Stimulated activated CD8-positive, alpha-beta memory T cell treated with anti-CD3 and anti-CD28 coated beads, Interleukin-7, amount 100 ng/mL, for 1 hour (primary cell): Measurements from ENCODE around the gene CUBN.

ENCODE experiments used
- DNase-seq, 2 donors: peaks; one replicate each; pipeline ENCODE4 v3.0.0-alpha.2; 2020; ENCODE audit warnings: low read depth in 2 of 2

Gene CUBN

DNA sequence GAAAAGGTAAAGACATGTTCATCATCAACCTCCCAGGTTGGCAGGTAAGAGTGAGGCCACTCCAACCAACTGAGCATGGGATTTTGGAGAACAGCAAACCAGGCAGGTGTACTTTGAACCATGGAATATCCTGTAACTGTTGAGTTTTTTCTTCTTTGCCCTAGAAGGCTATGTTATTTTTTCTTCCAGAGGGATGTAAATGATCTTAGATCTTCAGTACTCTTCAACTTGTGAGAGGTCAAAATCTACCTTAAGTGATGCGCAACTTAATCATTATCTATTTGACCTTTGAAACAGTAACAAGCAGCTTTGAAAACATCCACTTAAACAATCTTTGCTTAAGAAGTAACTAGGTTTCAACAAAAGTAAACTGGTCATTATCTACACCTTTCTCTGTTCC is at the start of gene CUBN:
TSS of gene CUBN (minus strand) at position 71 of the 400 bp plus-strand sequence. CDS start at position 25, 46 bp downstream.
- no peak for DNase-seq

DNA sequence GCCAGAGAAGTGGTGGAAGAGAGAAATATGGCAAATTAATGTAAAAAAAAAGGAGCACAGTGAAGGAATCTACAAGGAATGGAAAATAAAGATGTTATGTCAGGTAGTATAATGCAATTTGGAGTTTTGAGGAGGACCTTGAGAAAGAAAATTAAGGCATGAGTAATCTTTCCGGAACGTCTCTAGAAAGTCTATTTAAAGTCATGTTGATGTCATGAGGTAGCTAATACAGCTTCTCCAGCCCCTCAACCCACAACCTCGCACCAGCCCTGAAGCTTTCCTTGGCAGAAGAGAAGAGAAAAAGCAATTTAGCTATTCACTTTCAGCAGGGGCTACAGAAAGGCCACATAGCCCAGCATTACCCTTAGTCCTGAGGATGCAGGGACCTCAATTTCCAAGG is 49.4 kb upstream of the CUBN start:
- no peak for DNase-seq

DNA sequence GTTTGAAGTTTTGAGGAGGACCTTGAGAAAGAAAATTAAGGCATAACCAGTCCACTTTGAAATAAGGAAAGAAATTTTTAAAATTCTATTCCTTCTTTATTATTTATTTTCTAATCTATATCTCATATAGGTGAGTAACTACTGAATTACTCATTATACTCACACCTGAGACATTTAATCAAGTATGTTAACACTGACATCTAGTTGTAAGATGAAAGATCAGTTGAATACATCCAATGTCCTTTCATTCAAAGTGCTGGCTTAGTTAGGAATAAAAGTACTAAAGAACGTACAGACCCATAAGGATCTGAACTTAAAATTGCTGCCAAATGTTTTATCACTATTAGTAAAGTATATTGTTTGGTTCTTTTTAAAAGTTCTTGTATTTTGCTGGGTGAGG is 48.4 kb upstream of the CUBN start:
- no peak for DNase-seq

DNA sequence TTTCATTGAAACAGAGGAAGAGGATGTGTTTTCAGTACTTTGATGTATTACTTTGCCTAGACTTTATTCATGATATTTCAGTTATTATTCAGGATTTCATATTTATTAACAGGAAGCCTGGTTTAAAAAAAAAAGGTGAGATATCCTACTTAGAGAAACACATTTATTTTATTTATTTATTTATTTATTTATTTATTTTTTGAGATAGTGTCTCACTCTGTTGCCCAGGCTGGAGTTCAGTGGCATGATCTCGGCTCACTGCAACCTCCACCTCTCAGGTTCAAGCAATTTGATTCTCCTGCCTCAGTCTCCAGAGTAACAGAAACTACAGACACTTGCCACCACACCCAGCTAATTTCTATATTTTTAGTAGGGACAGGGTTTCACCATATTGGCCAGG is 47.4 kb upstream of the CUBN start:
- DNase-seq = no peak

DNA sequence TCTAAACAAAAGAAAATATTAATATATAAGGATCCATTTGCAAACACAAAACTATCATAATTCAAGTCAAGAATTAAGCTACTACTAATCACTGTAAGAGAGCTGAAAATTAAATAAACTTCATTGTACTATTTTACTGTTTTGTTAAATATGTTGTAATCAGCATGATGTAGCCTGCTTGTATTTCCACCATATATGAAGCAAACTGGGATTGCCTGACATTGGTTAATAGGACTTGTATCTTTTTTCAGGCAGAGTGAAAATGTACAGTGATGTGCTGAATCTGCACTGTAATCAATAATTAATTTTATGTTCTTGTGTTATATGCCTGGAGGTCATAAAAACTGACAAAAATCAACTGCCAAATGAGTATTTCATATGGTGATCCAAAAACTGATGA is 46.5 kb upstream of the CUBN start:
- no peak for DNase-seq

DNA sequence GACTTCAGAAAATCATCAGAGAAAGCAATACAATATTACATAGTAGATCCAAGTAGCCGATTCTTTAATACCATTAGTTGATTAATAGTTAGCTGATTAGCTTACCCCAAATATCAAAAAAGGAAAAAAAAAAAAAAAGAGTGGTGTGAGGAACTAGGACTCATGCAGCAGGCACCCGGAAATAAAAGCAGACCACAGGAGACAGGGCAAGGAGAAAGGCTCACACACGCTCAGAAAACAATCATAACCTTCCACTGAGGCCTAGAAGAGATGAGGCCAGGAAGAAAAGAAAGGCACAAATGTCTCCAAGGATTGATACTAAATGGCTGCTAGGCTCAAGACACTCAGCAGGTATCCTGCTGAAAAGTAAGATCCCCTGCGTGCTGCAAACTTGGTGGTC is 45.9 kb upstream of the CUBN start:
- DNase-seq = no peak

DNA sequence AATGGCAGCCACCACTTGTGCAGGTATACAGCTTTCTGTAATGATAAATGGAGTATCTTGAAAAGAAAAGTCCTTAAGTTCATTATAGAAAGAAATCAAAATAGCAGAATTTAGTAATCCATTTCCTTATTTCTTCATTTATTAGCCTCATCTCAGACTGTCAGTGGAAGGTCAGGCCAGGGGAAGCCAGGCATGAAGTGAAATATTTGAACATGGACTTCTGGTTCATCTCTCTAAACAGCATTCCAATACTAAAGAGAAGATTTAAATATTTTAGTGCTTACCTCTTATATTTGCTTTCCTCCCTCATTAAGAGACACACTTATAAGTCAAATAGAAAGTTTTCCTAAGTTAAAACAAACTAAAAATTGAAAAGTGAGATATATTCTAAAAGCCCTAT is 45.0 kb upstream of the CUBN start:
- no peak for DNase-seq

DNA sequence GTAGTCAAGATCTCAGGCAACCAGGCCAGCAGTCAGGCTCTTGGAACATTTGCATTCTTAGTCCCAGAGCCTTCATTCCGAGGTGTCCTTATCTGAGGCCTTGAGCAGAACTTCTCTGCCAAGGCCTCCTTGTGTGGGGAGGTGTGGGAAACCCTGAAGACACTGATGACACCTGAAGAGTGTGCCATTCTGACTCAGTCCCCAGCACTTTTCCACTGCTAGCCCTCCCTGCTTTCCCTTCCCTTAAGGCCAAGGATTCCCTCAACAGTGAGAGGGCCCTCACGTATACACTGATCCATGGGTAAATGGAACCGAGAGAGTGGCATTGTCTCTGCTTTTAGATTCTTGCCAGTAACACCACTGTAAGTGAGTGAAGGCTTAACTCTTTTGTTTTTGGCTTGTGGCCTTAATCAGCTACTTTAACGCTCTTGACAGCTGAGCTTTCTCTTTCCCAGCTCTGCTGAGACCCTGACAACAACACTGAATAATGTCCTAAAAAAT is 41.6 kb upstream of the CUBN start:
- DNase-seq = no peak

DNA sequence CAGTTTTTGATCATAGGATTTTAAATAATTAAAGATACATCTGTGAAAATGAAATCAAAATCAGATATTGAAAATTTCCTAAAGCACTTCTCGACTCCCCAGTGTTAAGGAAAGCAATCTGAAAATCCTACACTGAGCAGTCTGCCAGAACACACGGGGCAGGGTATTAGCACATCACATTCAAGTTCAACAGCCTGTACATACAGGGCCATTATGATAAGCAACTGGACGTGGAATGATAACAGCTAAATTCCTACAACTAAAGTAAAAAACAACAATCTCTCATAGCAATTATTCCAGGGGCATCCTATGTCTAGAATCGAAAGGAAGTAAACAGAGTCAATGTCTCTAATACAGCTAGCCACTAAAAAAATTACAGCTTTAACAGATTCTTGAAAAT is 40.2 kb upstream of the CUBN start:
- DNase-seq = no peak

DNA sequence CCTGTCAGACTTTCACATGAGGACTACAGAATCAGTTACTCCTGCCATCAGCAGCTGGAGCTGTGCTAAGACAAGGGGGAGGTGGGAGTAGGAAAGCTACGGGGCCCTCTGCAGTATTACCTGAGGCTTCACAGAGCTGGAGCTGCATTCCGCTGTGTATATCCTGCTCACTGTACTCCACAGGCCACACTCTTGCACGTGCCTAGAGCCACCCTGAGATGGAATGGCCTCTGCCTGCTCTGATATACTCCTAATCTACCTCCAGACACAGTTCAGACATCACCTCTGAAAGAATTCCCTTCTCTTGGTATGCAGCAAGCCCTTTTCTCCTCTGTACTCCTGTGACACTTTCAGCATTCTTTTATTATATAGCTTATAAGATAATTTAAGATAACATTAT is 37.1 kb upstream of the CUBN start:
- DNase-seq = no peak

DNA sequence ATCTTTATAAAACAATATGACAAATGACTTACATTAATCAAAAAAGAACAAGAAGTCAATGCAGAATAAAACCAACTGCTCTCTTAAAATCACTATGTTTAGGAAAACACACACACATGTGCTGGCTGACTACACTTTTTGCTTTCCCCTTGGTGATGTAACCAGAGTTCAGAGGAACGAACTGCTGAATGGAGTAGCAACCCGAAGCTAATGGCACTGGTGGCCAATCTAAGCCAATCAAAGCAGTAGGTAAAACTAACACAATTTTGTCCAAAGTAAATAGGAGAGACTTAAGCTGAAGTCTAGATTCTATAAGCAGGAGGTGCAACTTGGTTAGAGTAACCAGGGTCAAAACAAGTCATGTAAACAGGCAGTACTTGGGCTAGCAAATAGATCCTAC is 33.2 kb upstream of the CUBN start:
- no peak for DNase-seq

DNA sequence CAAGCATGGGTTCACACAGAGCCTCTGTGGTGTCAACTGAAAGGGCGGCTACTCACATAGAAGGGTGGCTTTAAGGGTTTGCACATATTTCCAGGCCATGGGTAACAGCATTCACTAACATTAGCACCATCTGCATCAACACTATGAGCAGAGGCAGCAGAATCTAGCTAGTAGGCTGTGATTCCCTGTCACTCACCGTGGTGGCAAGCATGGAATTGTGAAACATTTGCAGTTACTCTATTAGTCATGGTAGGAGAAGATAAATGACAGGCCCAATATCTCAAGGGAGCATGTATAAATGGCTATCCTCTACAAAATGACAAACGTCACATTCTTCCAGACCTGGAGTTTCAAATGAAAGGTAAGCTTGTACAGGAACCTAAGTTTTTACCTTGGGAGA is 32.2 kb upstream of the CUBN start:
- no peak for DNase-seq

DNA sequence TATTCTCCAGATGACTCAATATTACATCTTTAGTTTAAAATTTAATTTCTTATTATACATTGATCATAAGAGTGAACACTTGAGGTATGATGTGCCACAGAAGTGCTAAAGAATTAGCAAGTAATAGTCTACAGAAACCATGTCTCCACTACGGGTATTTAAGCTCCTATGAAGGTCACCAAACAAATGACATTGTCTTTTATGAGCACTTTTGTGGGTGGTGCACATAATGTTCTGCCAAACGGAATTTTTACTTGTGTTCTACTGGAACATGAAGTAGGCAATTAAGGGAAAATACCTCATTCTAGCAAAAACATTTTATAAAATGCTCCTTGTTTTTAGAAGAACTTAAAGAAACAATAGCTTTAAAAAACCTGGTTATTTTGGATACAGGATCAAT is 27.4 kb upstream of the CUBN start:
- DNase-seq = no peak

DNA sequence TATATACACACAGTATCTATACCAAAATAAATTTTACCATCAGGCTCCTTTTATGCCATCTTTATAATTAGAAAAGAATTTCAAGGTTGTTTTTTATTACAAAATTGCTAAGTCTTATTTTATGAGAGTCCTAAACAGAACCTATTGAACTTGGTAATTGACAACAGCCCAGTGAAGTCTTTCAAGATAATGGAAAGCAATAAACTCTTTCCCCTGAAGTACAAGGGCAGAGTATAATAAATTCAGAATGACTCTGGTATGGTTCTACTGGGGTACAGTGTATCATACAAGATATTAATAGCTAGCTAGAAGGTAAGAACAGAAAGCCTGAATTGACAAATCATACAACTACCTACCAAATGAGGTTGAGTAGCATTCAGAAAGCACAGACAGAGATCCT is 26.2 kb upstream of the CUBN start:
- DNase-seq = no peak

DNA sequence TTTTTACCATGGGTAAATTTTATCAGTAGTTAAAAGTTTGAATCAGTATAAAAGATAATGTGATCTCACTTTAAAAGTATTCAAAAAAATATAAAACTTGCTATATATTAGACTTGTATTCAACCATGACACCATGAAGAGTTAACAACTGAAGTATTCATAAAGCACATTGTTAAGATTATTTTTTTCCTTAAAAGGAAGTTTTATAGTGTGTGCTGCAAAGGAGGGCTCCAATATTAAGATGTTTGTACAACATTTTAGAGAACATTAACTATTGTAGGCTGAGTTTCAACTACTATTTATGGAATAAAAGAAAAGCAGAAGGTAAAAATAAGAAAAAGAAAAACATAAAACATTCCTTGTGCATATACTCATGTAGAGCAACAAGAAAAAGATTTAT is 24.5 kb upstream of the CUBN start:
- no peak for DNase-seq

DNA sequence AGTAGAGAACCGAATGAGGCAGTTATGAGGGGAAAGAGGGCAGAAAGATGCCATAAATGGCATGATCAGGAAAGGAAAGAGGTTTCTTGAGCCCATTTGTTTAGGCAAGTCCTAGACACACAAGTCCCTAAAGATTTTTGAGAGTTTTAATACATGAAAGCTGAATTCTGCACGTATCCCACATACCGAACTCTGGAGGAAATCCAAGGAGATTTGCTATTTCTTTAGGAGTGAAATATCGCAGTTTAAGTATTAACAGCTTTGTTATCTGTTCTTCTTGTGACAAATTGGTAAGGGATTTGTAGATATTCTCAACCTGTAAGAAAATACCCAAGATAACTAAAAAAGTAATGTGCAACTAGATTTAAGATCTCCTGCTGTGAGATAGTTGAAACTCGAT is 23.7 kb upstream of the CUBN start:
- DNase-seq = no peak

DNA sequence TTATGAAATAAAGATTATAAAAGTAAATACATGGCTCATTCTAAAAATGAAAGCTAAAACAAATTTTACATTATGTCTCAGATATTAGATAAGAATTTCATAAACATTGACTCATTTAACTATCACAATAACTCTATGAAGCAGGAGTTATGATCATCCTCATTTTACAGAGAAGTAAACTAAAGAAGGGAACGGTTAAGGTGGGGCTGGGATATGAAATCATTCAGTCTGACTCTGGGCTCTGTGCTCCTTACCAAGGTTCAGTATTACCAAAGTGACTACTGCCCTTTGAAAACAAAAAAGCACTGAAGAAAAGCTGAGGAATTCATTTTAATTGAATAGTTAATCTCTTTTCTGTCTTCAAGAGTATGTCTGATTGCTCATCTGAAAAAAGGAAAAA is 22.1 kb upstream of the CUBN start:
- no peak for DNase-seq

DNA sequence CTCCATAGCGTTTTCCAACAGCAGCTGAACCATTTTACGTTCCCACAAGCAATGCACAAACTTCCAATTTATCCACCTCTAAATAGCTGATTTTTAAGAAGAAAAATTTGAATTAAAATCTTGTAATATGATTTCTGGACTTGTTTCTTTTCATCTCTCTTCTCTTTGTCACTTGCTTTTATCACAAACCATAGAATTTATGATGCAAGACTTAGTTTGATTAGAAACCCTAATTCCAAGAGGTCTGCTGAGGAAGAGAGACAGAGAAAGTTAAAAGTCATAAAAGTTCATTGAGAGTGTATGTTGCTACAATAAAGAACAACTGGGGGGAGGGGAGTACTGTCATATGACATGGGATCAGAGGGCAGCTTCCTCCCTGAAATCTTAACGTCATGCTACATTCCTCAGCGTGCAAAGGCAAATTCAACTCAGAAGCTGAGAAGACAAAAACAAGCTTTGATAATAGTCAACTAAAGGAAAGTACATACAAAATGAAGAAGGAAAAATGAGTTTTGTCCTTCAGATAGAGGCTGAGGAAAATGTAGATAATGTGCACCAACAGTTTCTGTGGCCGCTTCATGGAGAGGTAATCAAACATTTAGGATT is 18.4 kb upstream of the CUBN start:
- no peak for DNase-seq

DNA sequence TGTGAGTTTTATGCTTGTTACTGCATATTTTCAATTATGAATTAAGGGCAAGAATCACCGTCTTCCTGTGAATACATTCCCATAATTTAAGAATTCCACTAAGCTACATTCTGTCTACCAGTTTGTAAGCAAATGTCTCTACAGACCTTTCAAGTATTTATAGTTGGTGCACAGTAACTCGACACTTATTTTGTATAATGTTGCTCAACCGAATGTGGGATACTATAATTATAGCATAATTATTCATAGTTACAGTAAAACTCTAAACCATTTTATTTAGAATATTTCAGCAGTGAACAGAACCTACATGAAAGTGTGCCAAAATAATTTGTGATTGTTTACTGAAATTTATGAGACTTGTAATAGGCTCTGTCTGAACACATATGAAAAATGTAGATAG is 17.3 kb upstream of the CUBN start:
- no peak for DNase-seq

DNA sequence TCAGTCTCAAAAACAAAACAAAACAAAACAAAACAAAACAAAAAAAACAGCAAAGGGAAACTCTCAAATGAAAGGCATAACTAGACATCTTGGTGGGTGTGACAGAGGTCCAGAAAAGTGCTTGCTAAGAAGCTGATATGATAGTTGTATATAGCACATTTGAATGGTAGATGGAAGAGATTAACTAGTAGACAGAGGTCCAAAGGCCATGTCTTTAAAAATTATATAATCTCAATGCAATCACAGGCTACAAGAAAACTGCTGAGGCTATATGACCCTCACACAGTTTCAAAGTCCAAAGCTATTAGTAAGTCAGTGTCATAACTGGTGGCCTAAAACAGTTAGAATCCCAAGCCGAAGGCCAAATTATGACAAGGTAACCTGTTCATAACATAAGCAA is 15.6 kb upstream of the CUBN start:
- DNase-seq = no peak

DNA sequence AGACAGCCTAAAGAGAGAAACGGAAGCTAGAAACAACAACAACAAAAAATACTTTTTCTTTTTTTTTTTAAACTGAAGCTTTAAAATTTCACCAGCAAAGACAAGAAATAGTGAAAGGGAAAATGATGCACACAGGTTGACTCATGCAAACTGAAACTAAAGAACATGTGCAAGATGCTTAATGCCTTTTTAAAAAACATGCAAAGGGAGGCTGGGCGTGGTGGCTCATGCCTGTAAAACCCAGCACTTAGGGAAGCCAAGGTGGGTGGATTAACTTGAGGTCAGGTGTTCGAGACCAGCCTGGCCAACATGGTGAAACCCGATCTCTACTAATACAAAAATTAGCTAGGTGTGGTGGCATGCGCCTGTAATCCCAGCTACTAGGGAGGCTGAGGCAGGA is 15.1 kb upstream of the CUBN start:
- DNase-seq = no peak

DNA sequence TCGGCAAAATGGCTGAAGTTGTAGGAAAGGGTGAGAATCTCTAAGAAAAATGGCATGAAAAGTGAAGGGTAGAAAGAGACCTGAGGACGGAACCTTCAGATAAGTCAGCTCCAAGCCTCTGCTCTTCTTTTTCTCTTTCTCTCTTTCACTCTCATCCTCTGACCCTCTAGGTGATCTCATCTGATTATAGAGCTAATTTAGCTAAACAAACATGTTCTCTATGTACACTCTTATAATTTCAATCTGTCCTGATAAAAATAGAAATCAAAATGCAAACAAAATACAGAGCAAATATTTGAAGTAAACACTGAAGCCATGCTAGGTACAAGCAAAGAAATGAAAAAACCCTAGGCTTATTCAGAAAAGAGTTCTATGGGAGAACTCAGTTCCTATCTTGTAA is 14.4 kb upstream of the CUBN start:
- no peak for DNase-seq

DNA sequence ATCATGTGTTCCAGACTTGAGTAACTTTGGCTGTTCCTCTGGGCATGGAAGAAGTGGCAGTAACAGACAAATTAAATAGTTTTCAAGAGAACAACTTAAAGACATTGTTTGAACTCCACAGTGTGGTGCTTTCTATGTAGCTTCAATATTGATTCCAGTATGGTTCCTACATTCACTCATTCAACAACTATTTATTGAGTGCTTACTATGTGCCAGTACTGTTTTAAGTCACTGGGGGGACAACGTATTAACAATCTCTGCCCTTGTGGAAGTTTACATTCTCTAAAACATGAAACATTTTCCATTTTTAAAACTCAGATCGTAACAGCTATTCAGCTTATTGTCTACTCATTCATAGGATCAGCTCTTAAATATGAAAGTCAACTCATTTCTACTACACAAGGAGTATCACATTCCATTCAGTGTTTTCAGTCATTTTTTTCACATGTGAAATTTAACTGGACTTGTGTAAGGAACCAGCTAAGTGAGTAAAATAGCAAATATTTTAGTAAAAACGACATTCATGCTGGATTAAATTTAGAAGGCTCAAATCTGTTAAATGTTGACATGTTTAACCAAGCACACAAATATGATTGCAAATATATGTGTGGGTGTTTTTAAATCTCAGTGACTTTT is 13.6 kb upstream of the CUBN start:
- no peak for DNase-seq
